HEK293 (cell line): ENCODE data around the gene PTRHD1.

Experiments used
- CTCF ChIA-PET: fragments of 350-600 bp; formaldehyde crosslinking; extraction: SDS; loops from one replicate; lab custom pipeline; 2021; ENCODE audit warnings: antibody characterized with exemption; lab: Yijun Ruan, JAX
- POLR2A ChIA-PET: fragments of 300-600 bp; formaldehyde crosslinking; extraction: SDS; loops from one replicate; lab custom pipeline; 2020; ENCODE audit warnings: antibody characterized with exemption, inconsistent platforms; lab: Yijun Ruan, JAX
- H3K27ac ChIP-seq: fragments of 200-500 bp; sonication (Bioruptor generic); 2 replicates; pipeline ENCODE4 v1.5.1; 2014; ENCODE audit warnings: low read depth, low read length, control low read depth, inconsistent platforms; ENCODE audit errors: extremely low read depth
- H3K36me3 ChIP-seq, 2 experiments: fragments of 200-500 bp in 1 of 2; sonication (Bioruptor generic) in 1 of 2; 1 replicate in 1 of 2; 2 replicates in 1 of 2; pipeline ENCODE4 v1.5.1; 2014 to 2017; ENCODE audit warnings: inconsistent platforms in 2 of 2, low read length in 2 of 2; ENCODE audit not compliant: control insufficient read depth in 2 of 2, insufficient read depth in 1 of 2
- H3K4me1 ChIP-seq: fragments of 200-500 bp; sonication (Bioruptor generic); 2 replicates; pipeline ENCODE4 v1.5.1; 2014; ENCODE audit warnings: mild to moderate bottlenecking, low read length, inconsistent platforms; ENCODE audit not compliant: control insufficient read depth, insufficient read depth
- H3K4me3 ChIP-seq: 2 replicates; pipeline ENCODE4 v1.5.1; 2011; ENCODE audit warnings: low read depth, mild to moderate bottlenecking, control low read depth, low read length, moderate library complexity
- H3K9me3 ChIP-seq: fragments of 200-500 bp; sonication (Bioruptor generic); 2 replicates; pipeline ENCODE4 v1.5.1; 2014; ENCODE audit warnings: low read depth, low read length, inconsistent platforms; ENCODE audit not compliant: control insufficient read depth, insufficient read depth
- ATF2 ChIP-seq: fragments of 450-650 bp; formaldehyde crosslinking; IDR thresholded peaks from 2 replicates; pipeline ENCODE4 v1.5.1; 2016; ENCODE audit warnings: missing biosample characterization, missing genetic modification characterization, low read depth
- BCL6B ChIP-seq: fragments of 450-650 bp; formaldehyde crosslinking; IDR thresholded peaks from 2 replicates; pipeline ENCODE4 v1.5.1; 2017; ENCODE audit warnings: missing biosample characterization, missing genetic modification characterization
- GLI4 ChIP-seq: fragments of 450-650 bp; formaldehyde crosslinking; IDR thresholded peaks from 2 replicates; pipeline ENCODE4 v1.5.1; 2016; ENCODE audit warnings: missing biosample characterization, missing genetic modification characterization
- HIC1 ChIP-seq: fragments of 450-650 bp; formaldehyde crosslinking; IDR thresholded peaks from 2 replicates; pipeline ENCODE4 v1.5.1; 2016; ENCODE audit warnings: missing biosample characterization, missing genetic modification characterization
- MZF1 ChIP-seq: fragments of 450-650 bp; formaldehyde crosslinking; IDR thresholded peaks from 2 replicates; pipeline ENCODE4 v1.5.1; 2017; ENCODE audit warnings: missing biosample characterization, missing genetic modification characterization, borderline replicate concordance
- OVOL3 ChIP-seq: fragments of 450-650 bp; formaldehyde crosslinking; IDR thresholded peaks from 2 replicates; pipeline ENCODE4 v1.5.1; 2016; ENCODE audit warnings: missing biosample characterization, missing genetic modification characterization
- REPIN1 ChIP-seq: fragments of 450-650 bp; formaldehyde crosslinking; IDR thresholded peaks from 2 replicates; pipeline ENCODE4 v1.5.1; 2017; ENCODE audit warnings: missing biosample characterization, missing genetic modification characterization, low read depth
- SP7 ChIP-seq: fragments of 450-650 bp; formaldehyde crosslinking; IDR thresholded peaks from 2 replicates; pipeline ENCODE4 v1.5.1; 2016; ENCODE audit warnings: missing biosample characterization, missing genetic modification characterization
- ZBTB21 ChIP-seq: fragments of 450-650 bp; formaldehyde crosslinking; IDR thresholded peaks from 2 replicates; pipeline ENCODE4 v1.5.1; 2017; ENCODE audit warnings: missing biosample characterization, missing genetic modification characterization
- ZNF157 ChIP-seq: fragments of 450-650 bp; formaldehyde crosslinking; IDR thresholded peaks from 2 replicates; pipeline ENCODE4 v1.5.1; 2016; ENCODE audit warnings: missing biosample characterization, missing genetic modification characterization
- ZNF184 ChIP-seq: fragments of 450-650 bp; IDR thresholded peaks from 2 replicates; pipeline ENCODE4 v1.5.1; 2018; ENCODE audit warnings: missing biosample characterization, mild to moderate bottlenecking, missing genetic modification characterization
- ZNF19 ChIP-seq: fragments of 450-650 bp; formaldehyde crosslinking; IDR thresholded peaks from 2 replicates; pipeline ENCODE4; 2016; ENCODE audit warnings: missing biosample characterization, missing genetic modification characterization, low read depth
- ZNF211 ChIP-seq: fragments of 450-650 bp; formaldehyde crosslinking; IDR thresholded peaks from 2 replicates; pipeline ENCODE4 v1.5.1; 2016; ENCODE audit warnings: low read depth, missing biosample characterization, missing genetic modification characterization
- ZNF274 ChIP-seq, 2 experiments: fragments of 200-500 bp in 1 of 2; fragments of 450-650 bp in 1 of 2; sonication (Bioruptor generic) in 1 of 2; formaldehyde crosslinking in 1 of 2; IDR thresholded peaks; 2 replicates each; pipeline versions ENCODE4 v1.5.1 to v1.6.1; 2014 to 2016; ENCODE audit warnings: borderline replicate concordance in 1 of 2, inconsistent platforms in 1 of 2, low read length in 1 of 2, missing biosample characterization in 1 of 2, missing genetic modification characterization in 1 of 2
- ZNF518A ChIP-seq: fragments of 450-650 bp; formaldehyde crosslinking; conservative IDR thresholded peaks from 2 replicates; pipeline ENCODE4 v1.5.1; 2016; ENCODE audit warnings: low read depth, missing biosample characterization, missing genetic modification characterization
- ZNF548 ChIP-seq: fragments of 450-650 bp; formaldehyde crosslinking; IDR thresholded peaks from 2 replicates; pipeline ENCODE4 v1.5.1; 2016; ENCODE audit warnings: missing biosample characterization, missing genetic modification characterization
- ZNF555 ChIP-seq: fragments of 450-650 bp; formaldehyde crosslinking; conservative IDR thresholded peaks from 2 replicates; pipeline ENCODE4 v1.5.1; 2017; ENCODE audit warnings: missing biosample characterization, mild to moderate bottlenecking, missing genetic modification characterization, inconsistent platforms
- ZNF558 ChIP-seq: fragments of 450-650 bp; formaldehyde crosslinking; IDR thresholded peaks from 2 replicates; pipeline ENCODE4 v1.5.1; 2016; ENCODE audit warnings: missing biosample characterization, missing genetic modification characterization
- ZNF623 ChIP-seq: fragments of 450-650 bp; formaldehyde crosslinking; IDR thresholded peaks from 2 replicates; pipeline ENCODE4 v1.5.1; 2016; ENCODE audit warnings: missing biosample characterization, missing genetic modification characterization
- ZNF654 ChIP-seq: fragments of 450-650 bp; formaldehyde crosslinking; IDR thresholded peaks from 2 replicates; pipeline ENCODE4 v1.5.1; 2016; ENCODE audit warnings: low read depth, missing biosample characterization, missing genetic modification characterization
- ZNF837 ChIP-seq: fragments of 450-650 bp; formaldehyde crosslinking; IDR thresholded peaks from 2 replicates; pipeline ENCODE4 v1.5.1; 2016; ENCODE audit warnings: missing biosample characterization, missing genetic modification characterization
- ZXDB ChIP-seq: fragments of 450-650 bp; formaldehyde crosslinking; IDR thresholded peaks from 2 replicates; pipeline ENCODE4 v1.5.1; 2016; ENCODE audit warnings: missing biosample characterization, missing genetic modification characterization

PTRHD1 gene

GRCh38 chr2:24783641-24784040 is 9.6 kb downstream of the PTRHD1 start:
- Histone ChIP-seq H3K4me3 (no peak overlapping the region), H3K27ac (no peak overlapping the region), H3K36me3 (no peaks in the 10 kb centered on the region), H3K4me1 (0 out of 2 replicates have a peak, but pooled peaks cover 3% of the 10 kb centered on the region), H3K9me3 (no peaks in the 10 kb centered on the region)
- no peak for TF ChIP-seq ZNF555 (tag by site-specific recombination)
- no peak for TF ChIP-seq ZNF654
- TF ChIP-seq HIC1, result no peak
- TF ChIP-seq ZNF623, result no peak
- ChIA-PET POLR2A (no interaction called here), CTCF (no interaction called here)

- no peak overlapping the region for H3K27ac ChIP-seq
- TF ChIP-seq BCL6B (tag by site-specific recombination), result no peak
- TF ChIP-seq REPIN1 (tag by site-specific recombination), result no peak
- TF ChIP-seq ZNF157 (tag by site-specific recombination), result no peak
- TF ChIP-seq, all 188 proteins: peak for 0
- H3K9me3 ChIP-seq, result no peaks in the 10 kb centered on the region
- ChIA-PET CTCF (interaction anchor here (1.1 to 1.3 kb wide), 3 partner anchors 12 to 369 kb away, joined by 4 to 5 read pairs (median 4); partner anchors contain the start of genes CENPO and PTRHD1), POLR2A (interaction anchor here (1.3 kb wide), 1 partner anchor 13 kb away, joined by 5 read pairs; the partner anchor contains the start of genes CENPO and PTRHD1)
- H3K4me3 ChIP-seq, result no peak overlapping the region
- H3K36me3 ChIP-seq, result no peaks in the 10 kb centered on the region
- no peaks in the 10 kb centered on the region for H3K4me1 ChIP-seq
Observed at GRCh38 chr2:24779116-24779515, 14.1 kb downstream of the PTRHD1 start.

- ChIA-PET POLR2A (no interaction called here), CTCF (interaction anchor here (0.9 kb wide), 1 partner anchor 19 kb away, joined by 4 read pairs; the partner anchor contains the start of genes CENPO and PTRHD1)
- no peaks in the 10 kb centered on the region for H3K9me3 ChIP-seq
- no peak overlapping the region for H3K4me3 ChIP-seq
- TF ChIP-seq ZXDB (tag by site-specific recombination), result no peak
- no peak for TF ChIP-seq SP7 (tag by site-specific recombination)
- TF ChIP-seq ZNF211 (tag by site-specific recombination), result no peak
- TF ChIP-seq ZNF518A (tag by site-specific recombination), result no peak
- TF ChIP-seq ZNF558 (tag by site-specific recombination), result no peak
- TF ChIP-seq ZNF19 (tag by site-specific recombination), result no peak
- no peak for TF ChIP-seq ZBTB21 (tag by site-specific recombination)
- TF ChIP-seq ATF2, result no peak
- TF ChIP-seq ZNF837 (tag by site-specific recombination), result no peak
- no peak for TF ChIP-seq ZNF274 (IDR thresholded peaks at IDR 0.05; ENCODE audit: low read length)
- no peak for TF ChIP-seq ZNF274 (tag by site-specific recombination; IDR thresholded peaks at IDR 0.05; ENCODE audit: borderline replicate concordance)
- TF ChIP-seq OVOL3 (tag by site-specific recombination), result no peak
- no peak for TF ChIP-seq ZNF548 (tag by site-specific recombination)
- TF ChIP-seq ZNF184 (tag by site-specific recombination), result no peak
- no peak for TF ChIP-seq MZF1
- no peak for TF ChIP-seq GLI4 (tag by site-specific recombination)
- peaks cover 0 to 8% of the 10 kb centered on the region in 2 experiments; a peak in 1 of 3 replicates for H3K36me3 ChIP-seq
- H3K4me1 ChIP-seq, result no peaks in the 10 kb centered on the region
- H3K27ac ChIP-seq, result no peak overlapping the region
Observed at GRCh38 chr2:24774373-24774772, 18.8 kb downstream of the PTRHD1 start.
